ENCODE results near the gene PRKCA.

DNA sequence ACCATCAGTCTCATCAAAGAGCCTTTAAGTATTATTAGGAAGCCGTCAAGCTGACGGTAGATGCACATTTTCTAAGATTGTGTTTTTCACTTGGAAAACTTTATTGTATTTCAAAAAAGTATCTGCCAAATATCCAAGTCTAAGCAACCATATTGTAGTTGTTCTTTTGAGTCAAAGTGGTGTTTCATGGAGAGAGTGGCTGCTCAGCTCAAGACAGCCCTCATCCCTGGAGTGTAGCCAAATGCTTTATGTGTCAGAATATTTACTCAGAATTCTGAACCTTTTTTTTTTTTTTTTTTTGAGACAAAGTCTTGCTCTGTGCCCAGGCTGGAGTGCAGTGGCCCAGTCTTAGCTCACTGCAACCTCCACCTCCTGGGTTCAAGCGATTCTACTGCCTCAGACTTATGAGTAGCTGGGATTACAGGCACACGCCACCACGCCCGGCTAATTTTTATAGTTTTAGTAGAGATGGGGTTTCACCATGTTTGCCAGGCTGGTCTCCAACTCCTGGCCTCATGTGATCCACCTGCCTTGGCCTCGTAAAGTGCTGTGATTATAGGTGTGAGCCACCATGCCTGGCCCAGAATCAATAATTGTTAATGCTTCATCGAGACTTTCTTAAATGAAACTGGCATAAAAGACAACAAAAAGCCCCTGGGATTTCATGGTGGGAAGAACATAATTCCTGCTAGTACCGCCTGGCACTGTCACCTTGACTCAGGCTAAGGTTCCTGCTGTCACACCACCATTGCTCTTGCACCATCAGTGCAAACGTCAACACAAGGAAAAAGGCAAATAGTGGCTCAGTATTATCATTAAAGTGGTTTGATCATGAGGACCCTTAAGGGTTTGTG lies 45.5 kb downstream of the PRKCA start:
- TF ChIP-seq POLR2A (IDR thresholded peaks at IDR 0.05; ENCODE audit: low read length) (no peak), GATA1 (IDR thresholded peaks at IDR 0.05; ENCODE audit: low read depth, low read length) (no peak)

All from erythroblast (primary cell).